AG09319 (cell line): ENCODE results near the gene SYT17.

Experiments
- DNase-seq: peaks from one replicate; pipeline ENCODE4 v3.0.0-alpha.2; 2010; ENCODE audit warnings: low read depth; ENCODE audit errors: extremely low read depth
- CTCF ChIP-seq: IDR thresholded peaks from 2 replicates; pipeline ENCODE4 v1.5.1; 2011; ENCODE audit warnings: low read depth, mild to moderate bottlenecking, inconsistent platforms, low read length, moderate library complexity

The SYT17 gene

DNA sequence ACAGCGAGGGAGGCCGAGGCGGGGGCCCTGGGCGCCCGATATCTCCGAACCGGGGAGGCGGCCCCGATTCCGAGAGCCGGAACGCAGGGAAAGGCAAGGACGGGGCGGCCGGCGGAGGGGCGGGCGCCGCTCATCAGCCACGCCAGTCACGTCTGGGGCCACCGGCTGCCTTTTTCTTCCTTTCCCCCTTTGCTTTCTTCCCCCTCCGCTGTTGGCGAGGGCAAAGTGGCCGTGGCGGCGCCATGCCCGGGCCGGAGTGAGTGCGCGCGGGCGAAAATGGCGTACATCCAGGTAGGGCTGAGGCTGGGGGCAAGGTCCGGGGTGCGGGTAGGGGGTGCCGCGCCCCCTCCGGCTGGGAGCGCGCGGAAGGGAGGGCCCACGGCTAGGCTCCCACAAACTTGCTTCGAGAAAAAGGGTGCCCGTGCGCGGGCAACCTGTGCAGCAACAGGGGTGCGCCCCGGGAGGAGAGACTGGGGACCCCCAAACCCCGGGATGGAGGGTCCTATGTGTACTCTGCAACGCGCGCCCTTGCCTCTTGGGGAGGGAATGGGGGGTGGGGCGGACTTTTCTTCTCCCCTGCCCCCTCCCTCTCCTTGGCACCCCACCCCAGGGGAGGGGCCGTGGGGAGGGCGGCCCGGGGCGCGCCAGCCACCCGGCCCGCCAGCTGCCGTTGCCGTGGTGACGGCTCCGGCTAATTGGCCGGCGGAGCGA lies 486 bp downstream of the SYT17 start:
- TF ChIP-seq CTCF = no peak
- DNase-seq = no peak

DNA sequence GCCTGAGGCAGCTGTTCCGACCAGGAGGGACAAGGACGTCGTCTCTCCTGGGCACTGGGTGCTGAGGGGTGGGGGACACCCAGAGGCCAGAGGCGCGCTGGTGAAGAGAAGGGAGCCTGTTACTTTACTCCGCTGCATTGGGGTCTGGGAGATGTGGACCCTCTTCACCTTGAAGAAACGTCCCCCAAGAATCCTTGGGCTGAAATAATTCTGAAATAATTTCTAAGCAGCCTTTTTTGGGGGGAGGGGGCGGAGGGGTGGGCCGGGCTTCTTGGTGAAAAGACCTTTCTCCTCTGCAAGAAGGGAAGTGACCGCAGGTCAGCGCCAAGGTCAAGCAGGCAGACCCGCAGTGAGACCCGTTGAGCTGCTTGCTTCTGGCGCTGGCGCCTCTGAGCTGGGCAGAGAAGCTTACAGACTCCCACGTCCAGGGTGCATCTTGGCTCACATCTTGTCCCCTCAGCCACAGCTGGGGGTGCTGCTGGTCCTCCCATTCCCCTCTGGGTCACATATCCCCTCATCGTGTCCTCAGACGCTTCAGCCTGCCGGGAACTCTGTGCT lies 1.1 kb downstream of the SYT17 start:
- DNase-seq = no peak
- TF ChIP-seq CTCF = no peak

- DNase-seq = no peak
- no peak for TF ChIP-seq CTCF
Observed at GRCh38 chr16:19170043-19170655, 2.1 kb downstream of the SYT17 start.

DNA sequence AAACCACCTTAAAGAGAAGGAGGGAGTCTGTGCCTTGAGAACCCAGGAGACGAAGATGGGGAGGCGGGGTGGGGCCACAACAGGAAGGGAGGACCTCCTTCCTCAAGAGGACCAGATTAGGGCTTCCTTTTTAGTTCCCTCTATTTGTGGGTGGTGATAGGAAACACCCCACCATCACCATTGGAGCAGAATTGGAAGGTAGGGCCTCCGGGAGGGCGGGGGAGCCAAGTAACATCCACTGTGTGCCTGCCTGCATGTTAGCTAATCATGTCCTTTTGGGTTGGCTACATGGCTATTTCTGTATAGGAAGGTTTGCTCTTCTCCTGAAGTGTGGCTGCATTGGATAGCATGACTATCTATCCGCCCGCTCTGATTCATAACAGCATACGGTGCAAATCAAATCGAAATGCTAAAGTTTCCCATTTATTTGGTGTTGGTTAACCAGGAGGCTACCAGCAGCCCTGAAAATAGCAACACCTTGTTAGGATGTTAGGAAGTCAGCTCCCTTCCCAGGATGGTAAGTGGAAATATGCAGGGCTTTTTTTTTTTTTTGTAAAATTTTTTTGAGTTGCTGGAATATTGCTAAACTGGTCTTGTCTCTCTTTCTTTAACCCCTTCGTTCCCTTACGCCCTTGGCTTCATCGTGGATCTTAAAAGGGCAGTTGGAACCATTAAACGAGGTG lies 4.2 kb downstream of the SYT17 start:
- DNase-seq = no peak
- TF ChIP-seq CTCF = no peak

GRCh38 chr16:19173059-19173458 lies 5.0 kb downstream of the SYT17 start:
- no peak for TF ChIP-seq CTCF
- no peak for DNase-seq

DNA sequence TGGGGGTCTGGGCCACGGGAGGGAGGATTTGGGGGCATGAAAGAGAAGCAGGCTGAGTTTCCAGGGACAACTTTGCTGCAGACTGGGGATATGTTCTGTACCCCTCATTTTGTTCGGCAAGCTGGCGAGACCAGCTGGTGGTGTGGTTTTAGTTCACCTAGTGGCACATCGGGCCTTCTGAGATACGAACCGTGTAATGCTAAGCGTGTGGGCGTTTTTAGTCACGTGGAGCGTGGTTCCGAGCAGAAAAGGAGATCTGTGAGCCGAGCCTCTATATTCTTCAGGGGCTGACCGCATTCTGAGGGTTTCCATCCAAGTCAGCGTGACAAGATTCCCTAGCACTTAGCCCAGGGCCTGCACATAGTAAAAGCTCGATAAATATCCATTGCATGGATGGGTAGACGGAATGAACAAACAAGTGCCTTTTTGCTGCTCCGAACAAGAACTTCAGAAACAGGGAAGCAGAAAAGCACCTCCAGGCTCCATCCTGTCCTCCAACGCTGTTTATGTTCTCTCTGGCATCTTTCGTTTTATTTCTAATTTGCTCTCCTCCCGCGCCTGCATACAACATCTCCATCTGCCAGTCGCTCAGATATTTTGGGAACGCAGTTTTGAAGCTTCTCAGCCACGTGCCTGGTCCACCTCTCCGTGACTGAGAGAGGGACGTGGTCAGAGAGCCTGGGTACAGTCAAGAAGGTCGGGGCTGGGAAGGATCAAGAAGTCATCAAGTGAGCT lies 5.8 kb downstream of the SYT17 start:
- DNase-seq = no peak
- no peak for TF ChIP-seq CTCF
